GM19351 (cell line): ENCODE data around the gene RDH14.
A peak's percentile ranks its signal among the peaks of the same experiment; 100 is the strongest.

Experiments
- ATAC-seq: cut with Tn5 transposase; IDR thresholded peaks from one replicate; pipeline ENCODE4 v1.9.1; 2021; ENCODE audit warnings: mild to moderate bottlenecking, moderate library complexity; ENCODE audit not compliant: unreplicated experiment

The RDH14 gene

GRCh38 chr2:18578033-18578432 lies 17.6 kb upstream of the RDH14 start:
- no peak for ATAC-seq

DNA sequence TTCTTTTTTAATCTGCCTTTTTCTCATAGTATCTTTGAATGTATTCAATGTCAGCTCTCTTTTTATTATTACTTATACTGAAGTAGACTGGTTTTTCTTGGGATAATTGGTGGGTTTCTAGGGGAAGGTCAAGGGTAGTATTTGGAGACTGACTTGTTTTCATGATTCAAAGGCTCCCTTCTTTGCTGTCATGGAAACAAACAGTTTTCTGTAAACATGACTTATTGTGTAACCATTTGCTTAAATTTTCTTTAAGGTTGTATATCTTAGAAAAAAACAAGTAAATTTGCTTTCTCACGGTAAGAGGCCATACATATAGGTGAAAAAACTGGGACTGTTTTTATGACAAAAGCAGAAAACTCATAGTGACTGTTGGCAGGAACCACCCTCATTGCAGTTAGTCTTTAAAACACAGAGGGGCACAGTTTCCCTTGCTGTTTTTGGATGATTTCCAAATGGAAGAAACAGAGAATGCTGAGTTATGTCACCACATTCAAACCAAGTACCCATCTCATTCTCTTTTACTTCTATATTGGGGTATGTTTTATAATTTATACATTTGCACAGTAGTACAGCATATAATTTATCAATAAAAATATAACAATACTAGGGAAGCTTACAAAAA lies 5.8 kb upstream of the RDH14 start:
- ATAC-seq = no peak

- ATAC-seq = peak; percentile 0
These were observed 288 bp upstream of the RDH14 start for GRCh38 chr2:18560797-18561085.

GRCh38 chr2:18559531-18560030 lies 872 bp downstream of the RDH14 start:
- ATAC-seq = no peak

DNA sequence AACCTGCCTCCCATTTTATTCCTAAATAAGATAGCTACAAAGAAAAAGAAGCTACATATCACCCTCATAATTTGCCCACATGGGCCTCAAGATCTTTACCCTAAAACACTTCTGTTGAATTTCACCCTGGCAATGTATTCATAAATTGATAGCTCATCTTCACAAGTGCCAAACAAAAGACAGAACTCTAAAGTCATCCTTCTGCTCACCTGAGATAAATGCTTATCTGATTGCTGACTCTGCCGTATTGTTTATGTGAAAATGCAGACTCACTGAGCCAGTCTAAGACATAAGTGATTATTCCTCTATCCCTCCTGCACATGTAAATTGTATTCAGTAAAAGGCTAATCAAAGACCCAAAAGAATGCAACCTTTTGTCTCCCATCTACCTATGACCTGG lies 2.0 kb downstream of the RDH14 start:
- no peak for ATAC-seq

DNA sequence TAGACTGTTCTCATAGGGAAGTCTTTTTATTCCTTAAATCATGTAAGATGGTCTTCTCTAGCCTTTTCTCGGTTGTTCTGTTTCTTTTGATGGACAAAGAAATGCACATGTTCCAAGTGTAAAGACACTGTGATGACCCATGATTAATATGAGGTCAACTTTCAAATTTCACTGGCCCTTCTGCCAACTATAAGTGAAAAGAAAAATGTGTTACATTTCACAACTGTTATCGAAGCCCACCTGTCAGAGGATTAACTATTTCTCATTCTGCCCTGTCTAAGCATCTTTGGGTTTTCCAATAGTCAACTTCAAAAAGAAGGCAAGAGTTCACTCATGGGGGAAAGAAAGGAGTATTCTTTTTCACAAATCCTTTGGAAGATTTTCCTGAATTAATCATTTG lies 3.3 kb downstream of the RDH14 start:
- no peak for ATAC-seq

DNA sequence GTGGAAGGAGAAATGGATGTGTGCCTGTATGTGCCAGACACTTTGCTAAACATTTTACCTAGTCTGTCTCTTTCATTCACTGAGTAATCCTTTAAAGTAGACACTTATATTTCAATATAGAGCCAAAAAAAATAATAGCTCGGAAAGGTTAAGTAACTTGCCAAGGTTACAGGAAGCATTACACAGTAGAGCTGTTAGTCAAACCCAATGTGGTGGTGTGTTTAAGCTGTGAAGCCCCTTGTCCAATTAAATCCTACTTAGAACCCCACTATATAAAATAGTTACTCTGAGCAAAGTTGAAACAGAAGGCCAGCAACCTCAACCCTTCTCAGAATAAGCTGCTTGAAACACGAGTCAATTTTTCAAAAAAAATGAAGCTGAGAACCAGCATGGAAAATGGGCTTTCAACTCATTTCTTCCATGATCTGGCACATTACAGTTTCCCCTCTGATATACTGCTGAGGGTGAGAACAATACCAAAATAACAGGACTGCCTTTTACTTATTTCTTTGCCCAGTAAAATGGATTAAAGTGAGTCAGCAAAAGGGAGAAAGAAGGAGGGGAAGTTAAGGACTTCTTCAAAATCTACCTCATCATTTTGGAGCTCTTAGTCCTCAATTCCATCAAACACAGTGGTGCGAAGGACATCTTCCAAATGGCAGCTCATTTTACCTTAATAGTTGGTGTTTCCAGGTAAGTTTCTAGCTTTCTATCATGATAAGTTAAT lies 7.9 kb downstream of the RDH14 start:
- no peak for ATAC-seq

DNA sequence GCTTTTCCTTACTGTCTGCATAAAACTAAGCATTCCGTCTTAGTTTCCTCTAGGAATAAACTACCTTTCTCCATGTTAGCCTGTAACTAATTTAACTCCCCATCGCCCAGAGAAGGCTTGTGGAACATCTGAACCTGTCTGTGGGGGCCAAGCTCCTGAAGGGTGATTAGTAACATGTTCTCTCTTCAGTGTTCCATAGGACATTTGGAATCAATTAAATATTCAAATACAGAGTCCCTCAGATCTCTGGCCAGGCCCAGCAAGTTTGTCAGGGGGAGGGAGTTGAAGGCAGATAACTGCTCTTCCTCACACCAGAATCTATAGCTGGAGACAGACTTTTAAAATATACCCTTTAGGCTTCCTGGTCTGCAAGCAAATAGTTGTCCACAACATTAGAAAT lies 8.8 kb downstream of the RDH14 start:
- no peak for ATAC-seq

GRCh38 chr2:18551169-18551568 lies 9.3 kb downstream of the RDH14 start:
- no peak for ATAC-seq

GRCh38 chr2:18550433-18550832 lies 10.0 kb downstream of the RDH14 start:
- ATAC-seq = no peak

GRCh38 chr2:18549083-18549482 lies 11.4 kb downstream of the RDH14 start:
- no peak for ATAC-seq

- ATAC-seq = no peak
These were observed 11.8 kb downstream of the RDH14 start for GRCh38 chr2:18548621-18549020.

DNA sequence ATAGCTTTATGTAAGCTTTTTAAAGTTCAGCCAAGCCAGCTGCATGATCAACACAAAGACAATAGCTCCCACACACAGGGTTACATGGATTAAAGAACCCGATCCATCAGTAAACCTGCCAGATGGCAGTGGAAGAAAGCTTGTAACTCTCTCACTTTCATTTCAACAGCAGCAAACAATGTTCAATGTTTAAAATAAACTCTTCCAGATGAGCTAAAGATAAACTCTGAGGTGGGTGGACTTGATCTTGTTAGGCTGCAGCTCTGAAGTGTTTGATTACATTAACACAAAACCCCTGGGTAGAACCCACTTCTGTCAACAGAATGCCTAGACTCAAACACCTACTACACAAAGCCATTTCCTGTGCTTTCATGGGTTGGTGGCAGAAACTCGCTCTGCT lies 13.9 kb downstream of the RDH14 start:
- ATAC-seq = no peak

DNA sequence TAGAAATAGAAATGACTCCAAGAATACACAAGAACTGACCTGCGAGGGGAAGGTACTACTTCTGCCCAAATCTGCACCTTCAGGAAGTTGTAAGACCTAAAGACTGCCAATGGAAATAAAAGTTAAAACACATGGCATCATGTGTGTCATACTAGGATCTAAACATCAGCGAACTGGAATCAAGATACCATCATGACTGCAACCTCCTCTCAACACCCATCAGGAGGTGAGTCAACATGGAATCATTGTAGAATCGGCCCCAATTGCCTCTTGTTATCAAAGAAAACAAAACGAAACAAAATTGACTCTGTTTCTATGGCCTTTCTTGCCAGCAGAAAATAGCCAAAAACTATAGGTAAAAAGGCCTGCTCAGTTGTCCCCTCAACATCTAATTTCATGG lies 15.1 kb downstream of the RDH14 start:
- no peak for ATAC-seq

- ATAC-seq = no peak
These were observed 16.3 kb downstream of the RDH14 start for GRCh38 chr2:18544171-18544570.

DNA sequence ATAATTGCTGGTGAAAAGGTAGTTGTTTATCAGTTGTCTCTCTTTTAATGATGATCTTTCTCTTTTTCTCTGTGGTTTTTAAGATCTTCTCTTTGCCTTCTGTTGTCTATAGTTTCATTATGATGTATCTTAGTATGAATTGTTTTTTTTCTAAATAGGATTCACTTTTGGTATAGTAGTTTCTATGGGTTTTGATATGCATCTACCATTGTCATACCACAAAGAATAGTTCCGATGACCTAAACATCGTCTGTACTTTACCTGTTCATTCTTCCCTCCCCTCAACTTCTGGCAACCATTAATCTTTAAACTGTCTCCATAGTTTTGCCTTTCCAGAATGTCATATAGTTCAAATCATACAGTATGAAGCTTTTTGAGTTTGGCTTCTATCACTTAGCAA lies 19.6 kb downstream of the RDH14 start:
- no peak for ATAC-seq

DNA sequence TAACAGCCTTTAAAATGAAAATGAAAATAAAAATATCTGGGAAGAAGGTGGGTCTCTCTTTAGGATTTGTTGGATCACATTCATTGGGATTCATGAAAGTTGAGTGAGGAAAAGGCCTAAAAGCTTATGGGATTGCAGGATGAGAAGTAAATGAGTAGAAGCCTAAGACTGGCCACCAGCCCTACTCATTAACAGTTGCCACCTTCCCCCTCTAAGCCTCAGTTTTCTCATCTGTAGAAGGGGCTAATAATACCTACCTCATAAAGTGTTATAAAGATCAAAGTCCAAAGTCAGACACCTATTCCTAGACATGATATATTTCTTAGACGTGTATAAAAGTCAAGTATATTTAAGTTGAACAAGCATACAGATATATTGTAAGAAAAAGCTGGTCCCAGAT lies 23.8 kb downstream of the RDH14 start:
- ATAC-seq = no peak

DNA sequence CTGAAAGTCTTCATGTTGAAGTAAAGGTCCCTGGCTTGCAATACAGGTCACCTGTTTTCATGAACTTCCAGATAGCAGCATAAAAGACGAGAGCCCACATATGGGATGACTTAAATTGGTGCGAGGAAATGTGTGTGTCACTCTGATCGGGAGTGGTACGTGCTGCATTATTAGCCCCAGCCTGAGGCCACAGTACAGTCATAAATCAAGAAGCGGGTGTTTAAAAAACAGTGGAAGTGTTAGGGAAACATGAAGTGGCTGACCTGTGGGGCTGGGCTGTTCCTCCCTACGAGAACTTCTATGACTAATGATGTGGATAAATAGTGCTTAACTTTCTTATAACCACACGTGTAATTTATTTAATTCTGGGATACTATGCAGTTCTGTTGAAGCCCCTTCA lies 24.4 kb downstream of the RDH14 start:
- ATAC-seq = no peak

GRCh38 chr2:18531194-18531593 lies 29.3 kb downstream of the RDH14 start:
- no peak for ATAC-seq

DNA sequence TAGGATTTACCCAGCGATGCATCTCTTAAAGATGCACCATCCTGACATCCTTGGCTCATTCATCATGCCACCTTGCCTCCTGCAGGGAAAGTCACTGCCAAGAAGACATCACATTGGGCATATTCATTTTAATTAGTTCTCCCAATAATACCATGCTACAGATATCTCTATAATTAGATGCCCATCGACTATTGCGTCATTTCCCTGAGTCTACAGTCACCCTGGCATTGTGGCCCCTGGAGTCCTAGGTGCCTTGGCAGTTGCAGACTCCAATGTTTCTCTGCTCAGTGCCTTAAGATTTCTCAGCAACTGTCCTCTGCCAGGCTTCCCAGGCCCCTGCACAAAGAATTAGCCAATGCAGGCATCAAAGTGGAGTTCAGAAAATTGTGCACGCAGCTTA lies 32.6 kb downstream of the RDH14 start:
- no peak for ATAC-seq

DNA sequence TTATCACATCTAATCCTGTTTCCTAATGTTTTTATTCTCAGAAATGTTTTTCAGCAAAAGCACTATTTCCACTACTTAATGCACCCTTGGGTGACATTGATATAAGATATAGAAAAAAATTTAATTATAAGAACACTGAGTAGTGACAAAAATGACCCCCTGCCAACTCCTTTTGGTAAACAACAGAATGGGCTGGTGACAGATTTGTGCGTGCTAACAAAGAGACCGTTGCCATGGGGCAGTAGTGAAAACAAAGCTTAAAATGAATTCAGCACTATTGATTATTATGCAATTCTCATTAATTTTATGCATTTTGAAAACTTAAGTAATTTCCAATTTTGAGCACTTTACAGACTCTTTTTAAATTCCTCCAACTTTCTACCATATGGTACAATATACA lies 33.1 kb downstream of the RDH14 start:
- no peak for ATAC-seq

DNA sequence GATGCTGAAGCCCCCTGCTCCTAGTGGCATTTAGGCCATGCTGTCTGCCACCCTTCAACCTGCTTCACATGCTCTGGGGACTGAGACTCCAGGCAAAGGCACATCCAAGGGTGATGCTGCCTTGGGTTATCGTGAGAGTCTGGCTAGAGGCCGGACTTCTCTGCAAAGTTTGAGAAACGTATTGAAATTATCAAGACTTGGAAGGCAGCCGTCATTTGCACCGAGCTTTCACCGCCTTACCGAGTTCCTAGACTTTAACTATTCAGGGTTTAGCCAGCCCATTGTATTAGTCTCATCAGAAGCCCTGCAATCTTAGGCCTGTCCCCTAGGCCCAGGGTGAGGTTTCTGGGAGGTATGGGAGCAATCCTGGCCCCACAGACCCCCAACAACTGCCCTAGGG lies 34.0 kb downstream of the RDH14 start:
- no peak for ATAC-seq

DNA sequence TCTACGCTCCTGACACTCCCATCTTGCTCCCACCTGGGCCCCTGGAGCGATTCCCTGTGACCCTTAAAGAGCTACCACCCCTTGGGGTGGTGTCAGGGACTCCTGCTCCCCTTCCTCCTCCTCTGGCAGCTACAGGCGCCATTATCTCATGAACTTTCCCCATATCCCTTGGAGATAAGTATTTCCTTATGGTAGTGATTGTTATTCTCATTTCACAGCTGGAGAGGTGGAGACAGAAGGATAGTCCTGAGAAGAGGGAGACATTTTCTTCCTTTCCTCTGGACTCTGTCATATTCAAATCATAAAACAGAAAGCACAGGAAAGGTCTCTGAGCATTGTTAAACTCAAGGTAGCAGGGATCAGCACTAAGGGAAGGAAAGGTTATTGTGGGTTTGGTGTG lies 34.6 kb downstream of the RDH14 start:
- ATAC-seq = no peak
